ENCODE measurements around the gene RTL5. TPM values are rescaled to one million over a fixed set of nuclear protein-coding genes. Genes with fewer than 3 reads are reported as not detected.

The RTL5 gene
- total RNA-seq, 1 experiment from 2014 or later, result 0.03 TPM

- no peak for DNase-seq
- Histone ChIP-seq H3K27me3 (no peaks in the 10 kb centered on the region), H3K36me3 (no peaks in the 10 kb centered on the region), H3K4me3 (no peak overlapping the region), H3K9me3 (no peaks in the 10 kb centered on the region)
These were observed 31.5 kb downstream of the RTL5 start for GRCh38 chrX:72100051-72100755.

GRCh38 chrX:72097098-72097497, 34.6 kb downstream of the RTL5 start:
- DNase-seq, result no peak
- Histone ChIP-seq H3K4me3 (no peak overlapping the region), H3K27me3 (no peaks in the 10 kb centered on the region), H3K36me3 (no peaks in the 10 kb centered on the region), H3K9me3 (no peaks in the 10 kb centered on the region)

- no peaks in the 10 kb centered on the region for H3K36me3 ChIP-seq
- no peak for DNase-seq
- no peak overlapping the region for H3K4me3 ChIP-seq
- H3K27me3 ChIP-seq, result no peaks in the 10 kb centered on the region
- no peaks in the 10 kb centered on the region for H3K9me3 ChIP-seq
These were observed 36.3 kb downstream of the RTL5 start for GRCh38 chrX:72095370-72095769.

- no peak for DNase-seq
- Histone ChIP-seq H3K9me3 (no peaks in the 10 kb centered on the region), H3K36me3 (no peaks in the 10 kb centered on the region), H3K27me3 (no peaks in the 10 kb centered on the region), H3K4me3 (no peak overlapping the region)
These were observed 36.8 kb downstream of the RTL5 start for GRCh38 chrX:72094894-72095293.

- no peaks in the 10 kb centered on the region for H3K9me3 ChIP-seq
- no peaks in the 10 kb centered on the region for H3K27me3 ChIP-seq
- DNase-seq, result no peak
- no peaks in the 10 kb centered on the region for H3K36me3 ChIP-seq
- no peak overlapping the region for H3K4me3 ChIP-seq
These were observed 42.5 kb downstream of the RTL5 start for GRCh38 chrX:72089254-72089653.

GRCh38 chrX:72088761-72089160, 43.0 kb downstream of the RTL5 start:
- no peak for DNase-seq
- H3K27me3 ChIP-seq, result no peaks in the 10 kb centered on the region

GRCh38 chrX:72086995-72087394, 44.7 kb downstream of the RTL5 start:
- Histone ChIP-seq H3K9me3 (no peaks in the 10 kb centered on the region), H3K27me3 (no peaks in the 10 kb centered on the region), H3K4me3 (no peak overlapping the region), H3K36me3 (no peaks in the 10 kb centered on the region)
- DNase-seq, result no peak

More at GRCh38 chrX:72088761-72089160, 43.0 kb downstream of the RTL5 start:
- H3K4me3 ChIP-seq, result no peak overlapping the region
- H3K9me3 ChIP-seq, result no peaks in the 10 kb centered on the region
- H3K36me3 ChIP-seq, result no peaks in the 10 kb centered on the region

GRCh38 chrX:72084114-72084513, 47.6 kb downstream of the RTL5 start:
- no peaks in the 10 kb centered on the region for H3K9me3 ChIP-seq
- H3K36me3 ChIP-seq, result no peaks in the 10 kb centered on the region
- no peak for DNase-seq
- H3K4me3 ChIP-seq, result no peak overlapping the region
- H3K27me3 ChIP-seq, result no peaks in the 10 kb centered on the region

GRCh38 chrX:72083291-72083690, 48.4 kb downstream of the RTL5 start:
- H3K36me3 ChIP-seq, result no peaks in the 10 kb centered on the region
- no peak for DNase-seq
- no peaks in the 10 kb centered on the region for H3K9me3 ChIP-seq
- no peaks in the 10 kb centered on the region for H3K27me3 ChIP-seq
- no peak overlapping the region for H3K4me3 ChIP-seq

- Histone ChIP-seq H3K36me3 (no peaks in the 10 kb centered on the region), H3K9me3 (no peaks in the 10 kb centered on the region), H3K4me3 (no peak overlapping the region), H3K27me3 (no peaks in the 10 kb centered on the region)
- DNase-seq, result no peak
These were observed 50.0 kb downstream of the RTL5 start for GRCh38 chrX:72081605-72082320.

GRCh38 chrX:72080800-72081199, 50.9 kb downstream of the RTL5 start:
- Histone ChIP-seq H3K9me3 (no peaks in the 10 kb centered on the region), H3K36me3 (no peaks in the 10 kb centered on the region), H3K4me3 (no peak overlapping the region), H3K27me3 (no peaks in the 10 kb centered on the region)
- no peak for DNase-seq

- Histone ChIP-seq H3K9me3 (no peaks in the 10 kb centered on the region), H3K4me3 (no peak overlapping the region), H3K36me3 (no peaks in the 10 kb centered on the region), H3K27me3 (no peaks in the 10 kb centered on the region)
- no peak for DNase-seq
These were observed 51.6 kb downstream of the RTL5 start for GRCh38 chrX:72080150-72080549.

GRCh38 chrX:72079607-72080006, 52.1 kb downstream of the RTL5 start:
- Histone ChIP-seq H3K4me3 (no peak overlapping the region), H3K27me3 (no peaks in the 10 kb centered on the region), H3K9me3 (no peaks in the 10 kb centered on the region), H3K36me3 (no peaks in the 10 kb centered on the region)
- DNase-seq, result no peak

GRCh38 chrX:72078411-72078810, 53.3 kb downstream of the RTL5 start:
- H3K4me3 ChIP-seq, result no peak overlapping the region
- DNase-seq, result no peak
- no peaks in the 10 kb centered on the region for H3K27me3 ChIP-seq
- no peaks in the 10 kb centered on the region for H3K36me3 ChIP-seq
- H3K9me3 ChIP-seq, result no peaks in the 10 kb centered on the region

Other genes starting within 250 kb of the RTL5 start
- not detected in 2 replicates for gene NHSL2, start 221.1 kb downstream of the RTL5 start, total RNA-seq (2014; rRNA removed; shearing (Covaris generic); ENCODE audit: low replicate concordance)
- 1.3 and 2.3 TPM in 2 replicates for gene PIN4, start 49.8 kb upstream of the RTL5 start, total RNA-seq (2014; rRNA removed; shearing (Covaris generic); ENCODE audit: low replicate concordance)
- 4.3 and 6.2 TPM in 2 replicates for gene ERCC6L, start 107.1 kb upstream of the RTL5 start, total RNA-seq (2014; rRNA removed; shearing (Covaris generic); ENCODE audit: low replicate concordance)
- 967 and 1,437 TPM in 2 replicates for gene RPS4X, start 145.3 kb upstream of the RTL5 start, total RNA-seq (2014; rRNA removed; shearing (Covaris generic); ENCODE audit: low replicate concordance)
- gene CITED1, start 174.0 kb upstream of the RTL5 start, total RNA-seq (2014; rRNA removed; shearing (Covaris generic); ENCODE audit: low replicate concordance), result 1.0 TPM in 1 of 2 replicates, not detected in the other